OCI-LY3 (cell line): ENCODE results near the gene ITGA3.

Experiments used
- EZH2phosphoT487 ChIP-seq: fragments of 200-600 bp; shearing (Covaris generic); IDR thresholded peaks from 2 replicates; pipeline ENCODE4 v1.6.1; 2018; ENCODE audit warnings: antibody characterized with exemption, mixed run types, low read depth
- TF ChIP-seq, protein P1 (sequence below): fragments of 200-600, 300-600 bp; sonication (generic); IDR thresholded peaks from 2 replicates; pipeline ENCODE4 v1.5.1; 2014; ENCODE audit warnings: antibody characterized with exemption, low read length, low read depth

DNA sequence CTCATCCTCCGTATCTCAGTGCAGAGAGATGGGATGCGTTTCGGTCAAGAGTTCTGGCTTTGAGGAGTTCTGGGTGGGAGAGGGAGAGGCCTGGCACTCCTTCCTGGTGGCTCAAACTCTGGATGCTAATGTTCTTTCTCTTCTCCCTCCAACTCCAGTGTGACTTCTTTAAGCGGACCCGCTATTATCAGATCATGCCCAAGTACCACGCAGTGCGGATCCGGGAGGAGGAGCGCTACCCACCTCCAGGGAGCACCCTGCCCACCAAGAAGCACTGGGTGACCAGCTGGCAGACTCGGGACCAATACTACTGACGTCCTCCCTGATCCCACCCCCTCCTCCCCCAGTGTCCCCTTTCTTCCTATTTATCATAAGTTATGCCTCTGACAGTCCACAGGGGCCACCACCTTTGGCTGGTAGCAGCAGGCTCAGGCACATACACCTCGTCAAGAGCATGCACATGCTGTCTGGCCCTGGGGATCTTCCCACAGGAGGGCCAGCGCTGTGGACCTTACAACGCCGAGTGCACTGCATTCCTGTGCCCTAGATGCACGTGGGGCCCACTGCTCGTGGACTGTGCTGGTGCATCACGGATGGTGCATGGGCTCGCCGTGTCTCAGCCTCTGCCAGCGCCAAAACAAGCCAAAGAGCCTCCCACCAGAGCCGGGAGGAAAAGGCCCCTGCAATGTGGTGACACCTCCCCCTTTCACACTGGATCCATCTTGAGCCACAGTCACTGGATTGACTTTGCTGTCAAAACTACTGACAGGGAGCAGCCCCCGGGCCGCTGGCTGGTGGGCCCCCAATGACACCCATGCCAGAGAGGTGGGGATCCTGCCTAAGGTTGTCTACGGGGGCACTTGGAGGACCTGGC lies 33.3 kb downstream of the ITGA3 start:
- TF ChIP-seq, protein P1, sequence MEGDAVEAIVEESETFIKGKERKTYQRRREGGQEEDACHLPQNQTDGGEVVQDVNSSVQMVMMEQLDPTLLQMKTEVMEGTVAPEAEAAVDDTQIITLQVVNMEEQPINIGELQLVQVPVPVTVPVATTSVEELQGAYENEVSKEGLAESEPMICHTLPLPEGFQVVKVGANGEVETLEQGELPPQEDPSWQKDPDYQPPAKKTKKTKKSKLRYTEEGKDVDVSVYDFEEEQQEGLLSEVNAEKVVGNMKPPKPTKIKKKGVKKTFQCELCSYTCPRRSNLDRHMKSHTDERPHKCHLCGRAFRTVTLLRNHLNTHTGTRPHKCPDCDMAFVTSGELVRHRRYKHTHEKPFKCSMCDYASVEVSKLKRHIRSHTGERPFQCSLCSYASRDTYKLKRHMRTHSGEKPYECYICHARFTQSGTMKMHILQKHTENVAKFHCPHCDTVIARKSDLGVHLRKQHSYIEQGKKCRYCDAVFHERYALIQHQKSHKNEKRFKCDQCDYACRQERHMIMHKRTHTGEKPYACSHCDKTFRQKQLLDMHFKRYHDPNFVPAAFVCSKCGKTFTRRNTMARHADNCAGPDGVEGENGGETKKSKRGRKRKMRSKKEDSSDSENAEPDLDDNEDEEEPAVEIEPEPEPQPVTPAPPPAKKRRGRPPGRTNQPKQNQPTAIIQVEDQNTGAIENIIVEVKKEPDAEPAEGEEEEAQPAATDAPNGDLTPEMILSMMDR: no peak
- TF ChIP-seq EZH2phosphoT487: no peak
